Measurements from ENCODE around the gene MTMR10.

MTMR10 gene

DNA sequence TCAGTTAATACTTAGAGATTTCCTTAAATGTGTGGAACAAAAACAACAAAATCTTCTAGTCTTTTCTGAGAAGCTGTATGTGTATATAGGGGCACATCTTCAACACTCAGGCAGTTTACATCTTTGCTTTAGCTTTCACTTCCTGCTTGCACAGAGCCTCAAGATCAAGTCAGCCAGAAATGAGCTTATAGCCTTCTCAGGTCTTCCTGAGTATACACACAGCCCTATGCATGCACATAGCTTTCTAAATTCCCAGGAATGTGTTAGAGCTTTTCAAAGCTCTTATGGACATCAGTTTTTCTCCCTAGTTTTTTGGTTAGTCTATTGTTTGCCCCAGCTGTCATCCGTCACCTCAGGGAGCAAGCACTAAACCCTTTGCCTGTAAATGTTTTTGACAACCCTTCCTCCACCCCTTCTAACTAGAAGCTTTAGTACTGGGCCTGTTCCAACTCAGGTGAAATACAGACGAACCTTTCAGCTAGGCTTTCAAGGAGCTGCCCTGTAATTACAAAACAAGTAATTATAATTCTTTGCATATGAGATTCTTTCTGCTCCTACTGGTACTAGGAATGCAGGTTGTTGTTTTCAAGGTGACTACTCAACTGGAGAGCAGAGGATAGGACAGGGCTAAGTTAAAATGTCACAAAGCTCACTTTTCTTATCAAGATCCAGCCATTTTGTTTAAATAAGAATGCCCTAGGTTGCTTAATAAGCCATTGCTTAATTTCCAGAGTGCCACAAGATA lies 22.6 kb upstream of the MTMR10 start:
- peak; percentile 10 for DNase-seq

DNA sequence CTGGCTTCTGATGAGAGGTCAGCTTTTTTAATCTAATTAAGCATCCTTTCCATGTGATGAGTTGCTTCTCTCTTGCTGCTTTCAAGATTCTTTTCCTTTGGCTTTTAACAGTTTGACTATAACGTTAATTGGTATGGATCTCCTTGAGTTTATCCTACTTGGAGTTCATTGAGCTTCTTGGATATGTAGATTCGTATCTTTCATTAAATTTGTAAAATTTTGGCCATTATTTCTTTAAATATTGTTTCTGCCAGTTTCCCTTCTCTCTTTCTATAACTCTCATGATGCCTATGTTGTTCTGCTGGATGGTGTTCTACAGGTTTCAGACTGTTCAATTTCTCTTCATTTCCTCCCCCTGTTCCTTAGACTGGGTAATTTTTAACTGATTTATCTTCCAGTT lies 21.0 kb upstream of the MTMR10 start:
- DNase-seq: no peak

DNA sequence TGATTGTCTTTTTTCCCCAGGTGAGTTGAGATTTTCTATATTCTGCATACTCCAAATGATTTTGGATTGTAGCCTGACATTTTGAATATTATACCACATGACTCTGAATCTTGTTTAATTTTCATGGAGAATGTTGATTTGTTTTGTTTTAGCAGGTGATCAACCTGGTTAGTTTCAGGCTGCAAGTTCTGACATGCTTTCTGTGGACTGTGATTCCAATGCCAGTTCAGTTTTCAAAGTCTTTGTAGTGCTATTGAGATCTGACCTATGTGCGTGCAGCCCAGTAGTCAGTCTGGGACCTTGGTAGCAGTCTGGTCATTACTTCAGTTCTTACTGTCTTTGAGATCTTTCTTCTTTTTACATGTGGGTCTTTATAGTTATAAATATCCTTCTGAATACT lies 18.6 kb upstream of the MTMR10 start:
- no peak for DNase-seq

DNA sequence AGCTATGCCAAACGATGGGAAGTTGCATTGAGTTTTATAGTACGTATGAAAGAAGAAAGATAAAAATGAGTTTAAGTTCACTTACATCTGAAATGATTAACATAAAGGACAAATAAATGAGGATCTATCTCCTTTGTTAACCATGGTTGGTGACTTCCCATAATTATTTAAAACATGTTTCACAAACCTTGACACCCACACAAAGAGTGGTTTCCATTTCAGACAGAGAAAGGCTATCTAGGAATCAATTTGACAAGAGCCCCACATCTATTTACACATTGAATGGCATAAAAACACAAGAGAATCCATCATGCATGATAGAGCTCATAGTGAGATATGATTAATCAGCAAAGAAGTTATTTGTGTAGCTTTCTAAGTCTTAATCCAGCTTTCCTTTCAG lies 14.2 kb upstream of the MTMR10 start:
- no peak for DNase-seq

DNA sequence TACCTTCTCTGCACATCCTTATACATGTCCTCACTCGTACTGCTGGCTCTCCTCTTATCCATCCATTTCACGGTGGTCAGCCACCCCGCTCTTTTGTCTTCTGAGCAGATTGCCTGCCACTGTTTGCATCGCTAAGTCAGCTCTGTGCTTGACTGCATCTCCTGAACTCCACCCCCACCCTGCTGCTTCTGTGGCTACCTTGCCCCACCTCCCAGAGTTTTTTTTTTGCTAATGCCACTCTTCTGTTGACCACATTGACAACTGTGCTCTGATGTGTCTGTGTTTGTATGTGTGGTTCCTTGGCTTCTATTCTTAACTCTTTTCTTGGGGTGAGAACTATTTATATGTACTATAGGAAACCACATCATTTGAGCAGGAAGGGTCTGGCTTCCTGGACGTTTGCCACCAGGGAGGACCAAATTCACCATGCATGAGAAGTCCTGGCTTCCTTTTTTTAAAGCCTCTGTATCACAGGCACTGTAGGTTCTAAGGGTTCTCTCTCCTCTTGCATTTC lies 12.8 kb upstream of the MTMR10 start:
- DNase-seq: no peak

DNA sequence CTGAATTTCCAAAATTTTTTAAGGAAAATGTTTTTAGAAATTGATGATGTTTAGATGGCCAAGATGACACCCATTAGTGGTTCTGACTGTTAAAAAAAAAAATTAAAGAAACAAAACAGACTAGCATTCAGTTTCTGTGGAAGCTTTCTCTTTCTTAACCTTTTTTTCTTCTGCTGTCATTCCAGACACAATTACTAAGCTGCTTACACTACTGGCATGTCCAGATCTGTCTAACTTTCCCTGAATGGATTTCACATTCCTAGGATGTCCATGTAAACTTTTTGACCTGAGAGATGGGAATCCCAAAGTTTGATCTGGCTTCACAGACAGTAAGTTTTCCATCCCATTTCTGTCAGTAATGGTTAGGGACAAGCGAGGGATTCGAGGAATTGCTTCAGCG lies 10.3 kb upstream of the MTMR10 start:
- DNase-seq: no peak

DNA sequence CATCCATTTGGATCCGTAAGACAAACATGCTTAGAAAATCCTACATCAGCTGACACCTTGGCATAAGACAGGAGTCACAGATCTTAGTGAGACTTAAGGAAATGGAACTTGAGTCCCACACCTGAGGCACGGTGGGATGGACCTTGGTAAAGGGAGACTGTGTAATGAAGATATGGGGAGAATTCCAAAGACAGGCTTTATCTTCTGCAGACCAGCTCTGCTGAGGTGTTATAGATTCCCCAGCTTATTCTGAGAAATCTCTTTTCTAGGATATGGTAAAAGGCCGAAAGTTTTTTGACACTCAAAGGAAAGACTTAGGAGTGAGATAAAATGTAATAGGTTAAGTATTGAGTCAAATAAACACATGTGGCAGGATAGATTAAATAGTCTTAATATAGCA lies 8.3 kb upstream of the MTMR10 start:
- no peak for DNase-seq

DNA sequence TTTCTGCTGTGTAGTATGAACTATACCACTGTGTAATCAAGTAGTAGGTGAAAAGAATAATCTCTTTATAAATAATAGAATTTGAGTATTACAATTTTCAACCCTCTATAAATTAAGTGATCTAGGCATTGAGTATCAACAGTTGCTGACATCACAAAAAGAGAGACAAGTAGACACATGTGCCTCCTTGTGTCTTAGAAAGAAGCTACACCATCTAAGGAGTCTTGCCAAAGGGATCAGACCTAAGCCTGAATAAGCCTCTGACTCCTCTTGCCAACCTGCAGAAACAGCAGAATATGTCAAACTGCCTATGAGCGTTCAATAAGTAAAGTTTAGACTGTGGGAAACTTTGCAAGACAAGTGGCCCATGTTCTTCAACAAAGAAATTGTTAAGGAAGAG lies 5.8 kb upstream of the MTMR10 start:
- DNase-seq: no peak

DNA sequence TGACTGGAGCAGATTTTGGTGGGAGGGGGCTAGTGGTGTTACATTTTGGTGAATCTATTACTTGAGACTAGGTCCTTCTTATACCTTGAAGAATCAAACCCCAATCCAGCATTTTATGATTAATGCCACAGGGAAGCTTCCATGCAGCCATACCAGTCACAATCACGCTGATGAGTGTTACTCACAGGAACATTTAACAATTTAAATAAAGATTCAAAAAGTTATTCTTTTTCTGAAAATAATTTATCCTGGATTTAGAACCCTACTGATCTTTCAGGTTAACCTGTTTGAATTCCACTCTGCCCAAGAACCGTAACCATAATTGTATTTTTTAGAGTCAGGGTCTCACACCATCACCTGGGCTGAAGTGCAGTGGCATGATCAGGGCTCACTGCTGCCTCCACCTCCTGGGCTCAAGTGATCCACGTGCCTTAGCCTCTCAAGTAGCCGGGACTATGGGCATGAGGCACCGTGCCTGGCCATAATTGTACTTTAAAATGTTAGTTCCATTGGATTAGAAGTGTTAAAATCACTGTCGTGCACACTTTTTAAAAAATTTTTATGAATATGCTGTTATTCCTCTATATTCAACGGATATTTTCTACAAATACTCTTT lies 929 bp upstream of the MTMR10 start:
- DNase-seq: no peak

DNA sequence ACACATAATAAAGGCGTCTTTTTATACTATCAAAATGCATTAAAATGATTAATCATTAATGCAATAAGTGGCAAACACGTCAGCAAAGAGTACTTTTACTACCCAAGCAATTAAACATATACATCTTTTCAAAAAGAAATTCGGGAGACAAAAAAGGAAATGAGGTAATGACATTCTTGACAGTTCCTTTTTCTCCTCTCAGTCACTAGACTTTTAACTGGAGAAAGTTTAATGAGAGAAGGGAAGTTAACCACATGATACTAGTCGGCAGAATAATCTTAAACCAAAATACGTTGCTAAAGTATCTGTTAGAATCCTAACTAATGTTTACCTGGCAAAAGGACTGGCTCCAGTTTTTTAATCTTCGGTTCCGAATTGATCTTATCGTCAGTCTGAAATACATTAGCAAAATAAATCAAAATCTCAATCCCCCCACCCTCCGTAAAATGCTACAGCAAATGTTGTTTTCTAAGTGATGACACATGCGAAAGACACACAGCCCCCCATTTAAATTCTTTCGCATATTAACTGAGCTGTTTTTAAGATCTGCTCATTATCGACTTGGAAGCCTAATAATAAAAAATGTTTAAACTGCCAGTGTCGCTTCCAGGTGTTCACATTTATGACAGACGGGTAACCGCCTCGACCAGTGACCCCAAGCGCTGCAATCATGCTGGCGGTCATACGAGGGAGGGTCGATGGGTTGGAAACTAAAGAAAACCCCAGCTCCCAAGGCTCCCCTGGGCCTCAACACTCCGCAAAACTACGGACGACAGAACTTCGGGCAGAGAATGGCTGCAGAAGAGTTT lies 778 bp downstream of the MTMR10 start:
- DNase-seq: no peak

DNA sequence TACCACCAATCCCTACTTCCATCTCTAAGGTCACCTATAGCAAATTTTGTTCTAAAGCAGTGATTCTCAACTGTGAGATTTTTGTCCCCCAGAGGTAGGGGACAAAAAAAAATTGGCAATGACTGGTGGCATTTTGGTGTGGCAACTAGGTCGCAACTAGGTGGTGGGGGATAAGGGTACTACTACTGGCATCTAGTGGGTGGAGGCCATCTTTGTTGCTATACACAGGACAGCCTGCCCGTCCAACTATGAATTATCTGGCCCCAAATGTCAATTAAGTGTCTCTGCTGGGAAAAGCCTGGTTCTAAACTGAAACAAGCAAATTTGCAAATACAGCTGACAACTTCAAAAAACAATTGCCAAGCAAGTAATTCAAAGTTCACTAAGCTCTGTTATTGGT lies 1.4 kb downstream of the MTMR10 start:
- DNase-seq: no peak

DNA sequence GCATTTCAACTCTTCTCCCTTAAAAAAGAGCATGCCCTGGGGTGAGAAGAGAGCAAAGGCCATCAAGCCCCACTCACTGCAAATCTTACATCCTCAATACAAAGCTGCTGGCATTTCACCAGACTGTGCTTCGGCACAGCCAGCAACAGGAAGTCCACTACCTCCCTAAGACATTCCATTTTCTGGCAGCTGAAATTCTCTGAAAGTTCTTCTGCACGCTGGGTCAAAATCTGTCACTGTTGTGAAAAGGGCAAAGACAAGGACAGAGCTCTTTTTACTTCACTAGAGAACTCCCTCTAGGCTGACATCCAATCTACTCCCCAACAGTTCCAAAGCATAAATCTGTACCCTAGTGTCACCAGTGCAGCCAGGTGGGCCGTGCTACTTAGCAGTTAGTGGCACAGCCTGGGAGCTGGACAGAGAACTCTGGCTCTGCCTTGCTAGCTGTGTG lies 6.3 kb downstream of the MTMR10 start:
- DNase-seq: no peak

DNA sequence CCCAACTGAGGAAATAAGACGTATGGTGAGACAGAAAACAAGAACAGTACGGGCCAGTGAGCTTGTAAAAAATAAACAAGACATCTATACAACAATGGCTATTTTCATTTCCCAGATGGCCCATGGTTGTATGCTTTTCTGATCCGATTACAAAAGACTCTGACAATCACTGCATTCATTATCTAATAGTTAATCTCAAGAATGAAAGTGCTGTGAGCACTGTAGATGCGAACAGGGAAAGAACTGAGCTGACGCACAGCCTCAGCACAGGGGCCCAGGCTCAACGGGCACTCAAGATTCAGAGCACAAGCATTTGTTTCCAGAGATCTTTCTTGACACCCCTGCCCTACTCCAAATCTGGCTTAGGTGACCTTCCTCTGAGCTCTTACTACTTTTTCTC lies 6.9 kb downstream of the MTMR10 start:
- no peak for DNase-seq

DNA sequence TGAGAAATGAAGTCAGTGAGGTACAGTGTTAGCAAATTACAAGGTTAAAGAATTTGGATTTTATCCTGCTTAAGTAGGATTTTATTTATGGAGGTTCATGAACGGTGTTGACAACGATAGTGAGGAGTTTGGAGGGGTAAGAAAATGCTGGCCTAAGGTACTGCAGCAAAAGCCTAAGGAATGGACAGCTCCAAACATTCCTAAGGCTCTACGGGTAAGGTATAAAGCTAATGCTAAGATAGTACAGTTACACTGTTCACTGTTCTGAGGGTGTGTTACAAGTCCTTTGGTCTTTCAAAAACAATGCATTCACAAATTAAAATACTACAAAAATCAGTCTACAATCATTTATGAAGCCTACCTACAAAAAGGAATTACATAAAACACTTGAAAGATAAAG lies 7.3 kb downstream of the MTMR10 start:
- DNase-seq: no peak

DNA sequence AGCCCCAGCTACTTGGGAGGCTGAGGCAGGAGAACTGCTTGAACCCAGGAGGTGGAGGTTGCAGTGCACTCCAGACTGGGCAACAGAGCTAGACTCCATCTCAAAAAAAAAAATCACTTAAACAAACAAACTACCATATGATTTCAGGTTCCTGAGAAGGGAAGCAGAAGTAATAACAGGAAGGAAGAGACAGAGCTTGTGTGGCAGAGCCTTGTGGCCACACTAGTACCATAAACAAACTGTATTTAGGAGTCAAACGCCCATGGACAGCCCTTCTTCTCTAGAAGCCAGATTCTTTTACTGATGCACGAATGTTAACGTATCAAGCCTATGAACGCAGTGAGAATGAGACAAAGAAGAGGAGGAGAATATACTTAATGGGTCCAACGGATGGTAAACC lies 12.0 kb downstream of the MTMR10 start:
- DNase-seq: no peak

DNA sequence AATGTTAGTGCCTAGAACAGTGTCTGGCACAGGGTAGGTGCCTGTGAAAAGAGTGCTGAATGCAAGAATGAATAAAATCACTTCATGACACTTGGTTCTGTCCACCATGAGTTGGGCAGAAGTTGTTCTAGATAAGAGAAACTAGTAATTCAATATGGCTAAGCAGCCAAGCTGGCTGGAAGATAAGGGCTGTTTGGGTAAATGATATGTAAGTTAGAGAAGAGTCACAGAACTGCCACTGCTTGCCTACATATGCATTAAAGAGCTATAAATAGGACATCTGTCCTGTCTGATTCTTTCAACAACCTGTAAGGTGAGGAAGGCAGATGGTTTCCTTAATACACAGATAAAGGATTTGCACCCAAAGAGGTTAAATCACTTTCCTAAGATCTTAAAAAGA lies 13.1 kb downstream of the MTMR10 start:
- DNase-seq: no peak

DNA sequence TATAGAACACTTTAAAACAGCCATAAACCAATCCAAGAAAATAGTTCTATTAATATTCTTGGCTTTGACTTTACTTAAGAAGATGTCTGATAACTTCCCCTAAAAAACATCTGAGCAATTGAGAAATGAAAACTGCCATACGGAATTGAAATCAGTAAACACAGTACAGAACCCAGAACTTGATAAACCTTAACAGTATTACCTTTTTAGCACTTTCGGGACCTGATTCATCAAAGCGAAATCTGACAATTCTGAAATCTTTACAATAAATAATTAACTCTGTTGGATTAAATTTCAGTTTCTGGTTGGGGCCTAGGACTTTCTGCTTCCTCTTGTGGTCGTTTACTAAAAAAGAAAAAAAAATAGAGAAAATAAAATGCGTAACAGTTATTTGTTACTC lies 17.3 kb downstream of the MTMR10 start:
- DNase-seq: no peak

DNA sequence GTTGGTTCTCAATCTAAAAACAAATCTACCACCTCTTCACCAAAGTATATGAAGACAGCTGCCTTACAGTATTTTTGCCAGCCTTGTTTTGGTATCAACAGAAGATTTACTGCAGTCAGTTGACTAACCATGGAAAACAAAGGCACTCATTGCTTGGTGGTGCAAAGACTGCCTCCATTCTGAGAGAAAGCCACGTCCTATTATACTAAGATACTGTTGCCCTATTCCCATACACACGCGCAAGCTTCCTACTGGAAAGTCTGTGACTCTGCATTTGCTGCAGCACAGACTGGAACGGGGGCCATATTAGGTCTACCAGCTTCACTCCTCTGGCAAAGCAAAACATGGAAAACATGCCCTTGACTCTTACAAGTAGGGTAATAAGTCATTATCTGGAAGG lies 18.0 kb downstream of the MTMR10 start:
- no peak for DNase-seq

DNA sequence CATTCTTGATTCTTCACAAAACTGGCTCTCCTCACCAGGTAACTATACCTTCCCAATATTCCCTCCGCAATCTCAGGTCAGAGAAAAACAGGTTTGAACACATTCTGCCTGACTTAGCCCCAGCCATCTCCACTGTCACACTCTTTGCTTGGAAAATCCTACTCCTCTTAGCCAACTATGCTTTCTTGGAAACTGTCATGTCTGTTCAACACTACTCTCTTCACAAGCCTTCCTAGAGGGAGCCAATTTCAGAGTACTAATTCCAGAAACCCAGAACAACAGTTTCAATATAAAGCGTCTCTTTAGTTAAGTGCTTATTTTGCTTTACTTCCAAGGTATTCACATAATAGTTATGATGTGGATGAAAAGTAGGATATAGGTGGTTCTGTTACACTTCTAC lies 21.7 kb downstream of the MTMR10 start:
- no peak for DNase-seq

DNA sequence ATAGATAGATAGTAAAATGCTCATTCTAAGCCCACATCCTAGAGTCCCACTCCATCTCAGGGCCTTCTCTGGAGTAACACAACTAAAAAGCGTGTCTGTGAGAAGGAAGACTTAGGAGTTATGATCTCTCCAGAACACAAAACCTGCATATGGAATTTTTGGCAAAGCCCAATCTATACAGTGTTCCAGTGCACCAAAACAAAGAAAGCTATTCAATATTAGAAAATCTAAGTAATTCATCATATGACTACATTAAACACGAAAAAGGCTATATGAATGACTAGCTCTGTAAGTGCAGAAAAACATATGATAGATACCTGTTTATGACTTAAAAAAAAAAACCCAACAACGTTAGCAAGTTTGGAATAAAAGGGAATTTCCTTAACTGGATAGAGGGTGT lies 27.7 kb downstream of the MTMR10 start:
- DNase-seq: no peak

DNA sequence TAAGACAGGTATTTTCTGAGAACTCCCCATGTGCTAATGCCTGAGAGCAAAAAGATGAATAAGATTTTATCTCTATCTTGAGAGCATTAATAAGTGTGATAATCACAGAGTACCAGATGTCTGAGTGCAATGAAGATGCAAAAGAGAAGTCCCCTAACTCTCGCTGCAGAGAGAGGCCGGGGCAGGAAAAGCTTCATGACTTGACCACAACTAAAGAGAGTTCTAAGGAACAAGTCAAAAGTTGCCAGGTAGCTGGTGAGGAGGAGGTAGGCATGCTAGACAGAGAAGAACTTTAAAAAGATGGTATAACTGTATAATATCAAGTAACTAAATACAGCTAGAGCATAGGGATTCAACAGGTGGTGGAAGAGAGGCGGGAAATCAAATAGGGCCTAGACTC lies 28.8 kb downstream of the MTMR10 start:
- peak; percentile 14 for DNase-seq

DNA sequence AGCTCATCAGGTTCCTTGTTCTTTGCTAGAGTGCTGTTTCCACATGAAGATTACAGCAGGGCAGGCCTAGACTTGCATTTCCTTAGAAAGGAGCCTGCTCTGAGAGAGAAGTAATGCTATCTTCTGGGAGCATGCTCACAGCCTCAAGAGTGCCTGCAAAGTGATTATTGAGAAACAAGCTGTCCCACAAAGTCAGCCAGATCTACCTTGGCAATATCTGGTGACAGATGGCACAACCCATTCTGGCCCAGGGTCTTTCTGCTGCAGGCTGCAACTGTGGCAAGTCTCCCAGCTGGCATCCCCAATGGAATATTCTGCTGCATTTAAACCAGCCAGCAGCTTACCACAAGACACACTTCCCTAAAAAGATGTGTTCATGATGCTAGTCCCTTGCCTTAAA lies 29.3 kb downstream of the MTMR10 start:
- no peak for DNase-seq

DNA sequence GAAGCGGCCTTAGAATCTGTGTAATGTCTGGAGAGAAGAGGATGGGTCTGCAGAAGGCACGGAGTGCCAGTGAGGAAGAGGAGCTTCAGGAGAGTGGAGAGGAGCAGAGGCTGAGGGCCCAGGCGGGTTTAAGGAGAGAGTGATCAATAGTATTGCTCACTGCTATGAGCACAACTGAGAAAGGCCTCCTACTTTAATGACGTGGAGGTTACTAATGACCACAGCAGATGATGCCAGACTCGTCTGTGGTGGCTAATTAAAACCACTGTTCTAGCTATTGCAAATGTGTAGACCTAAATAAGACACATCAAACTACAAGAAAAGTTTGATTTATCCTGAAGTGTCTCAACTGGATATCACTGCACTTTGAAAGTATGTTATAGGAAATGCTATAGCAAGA lies 33.2 kb downstream of the MTMR10 start:
- no peak for DNase-seq

Measured in CD4-positive, alpha-beta T cell treated with Interleukin-17A for 4 hours (primary cell).